Suprapubic skin (tissue), 3 donors: ENCODE results near the gene TRNAU1AP.

ENCODE experiments used
- CTCF ChIP-seq, 2 donors: fragments of 200-600 bp in 1 of 2; fragments of 450-650 bp in 1 of 2; sonication (generic) in 1 of 2; IDR thresholded peaks; one replicate each; pipeline ENCODE4 v1.5.1; 2016 to 2019; ENCODE audit warnings: antibody characterized with exemption in 2 of 2, mild to moderate bottlenecking in 1 of 2, moderate library complexity in 1 of 2
- EP300 ChIP-seq: sonication (generic); formaldehyde crosslinking; IDR thresholded peaks from one replicate; pipeline ENCODE4 v1.6.1; 2017; ENCODE audit warnings: antibody characterized with exemption
- POLR2A ChIP-seq, 2 donors: fragments of 450-650 bp; IDR thresholded peaks; one replicate each; pipeline ENCODE4 v1.6.1; 2017; ENCODE audit warnings: antibody characterized with exemption in 2 of 2, mild to moderate bottlenecking in 2 of 2, moderate library complexity in 2 of 2

- TF ChIP-seq CTCF (IDR thresholded peaks at IDR 0.05) (no peak), POLR2A (IDR thresholded peaks at IDR 0.05) (no peak), EP300 (no peak)
Measured at GRCh38 chr1:28566931-28567330, 14.0 kb downstream of the TRNAU1AP start.
